Skeletal muscle satellite cell (primary cell): ENCODE measurements around the gene SCYL1.

ENCODE experiments used
- H3K27me3 ChIP-seq: 2 replicates; pipeline ENCODE4 v1.7.0; 2013; ENCODE audit warnings: low read length; ENCODE audit not compliant: control insufficient read depth, insufficient read depth
- H3K36me3 ChIP-seq: 2 replicates; pipeline ENCODE4 v1.7.0; 2013; ENCODE audit warnings: mild to moderate bottlenecking, control low read depth, low read length; ENCODE audit not compliant: insufficient read depth
- H3K4me1 ChIP-seq: 2 replicates; pipeline ENCODE4 v1.7.0; 2013; ENCODE audit warnings: low read length; ENCODE audit not compliant: control insufficient read depth, insufficient read depth
- H3K4me2 ChIP-seq: 2 replicates; pipeline ENCODE4 v1.7.0; 2013; ENCODE audit warnings: mild to moderate bottlenecking, low read length
- H3K4me3 ChIP-seq: 2 replicates; pipeline ENCODE4 v1.7.0; 2013; ENCODE audit warnings: low read length
- H3K9ac ChIP-seq: 2 replicates; pipeline ENCODE4 v1.7.0; 2013; ENCODE audit warnings: mild to moderate bottlenecking, low read depth, low read length, moderate library complexity
- H3K9me3 ChIP-seq: replicated peaks from 2 replicates; pipeline ENCODE4 v1.7.0; 2013; ENCODE audit warnings: mild to moderate bottlenecking, control low read depth, low read length

The SCYL1 gene

DNA sequence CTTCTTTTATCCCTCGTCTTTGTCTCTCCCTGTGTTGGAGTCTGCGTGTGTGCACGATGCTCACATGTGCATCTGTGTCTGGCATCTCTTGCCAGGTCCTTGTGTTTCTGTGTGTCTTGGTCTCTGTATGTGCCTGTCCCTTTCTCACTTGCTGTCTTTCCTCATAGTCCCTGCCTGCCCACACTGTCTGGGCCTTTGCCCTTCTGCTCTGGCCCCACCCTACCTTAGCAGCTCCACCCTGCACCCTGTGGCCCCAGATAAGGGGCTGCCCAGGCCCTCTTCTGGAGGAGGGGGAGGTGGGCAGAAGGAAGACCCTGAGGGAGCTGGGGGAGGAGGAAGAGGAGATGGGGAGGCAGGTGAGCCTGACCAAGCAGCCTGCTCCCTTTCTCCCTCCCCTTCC lies 53.8 kb downstream of the SCYL1 start:
- H3K36me3 ChIP-seq: peaks cover 40% of the 10 kb centered on the region
- no peaks in the 10 kb centered on the region for H3K27me3 ChIP-seq
- H3K4me2 ChIP-seq: no peak overlapping the region
- no peak overlapping the region for H3K4me3 ChIP-seq
- no peak overlapping the region for H3K9ac ChIP-seq
- peaks cover 38% of the 10 kb centered on the region for H3K4me1 ChIP-seq
- H3K9me3 ChIP-seq: no peaks in the 10 kb centered on the region

DNA sequence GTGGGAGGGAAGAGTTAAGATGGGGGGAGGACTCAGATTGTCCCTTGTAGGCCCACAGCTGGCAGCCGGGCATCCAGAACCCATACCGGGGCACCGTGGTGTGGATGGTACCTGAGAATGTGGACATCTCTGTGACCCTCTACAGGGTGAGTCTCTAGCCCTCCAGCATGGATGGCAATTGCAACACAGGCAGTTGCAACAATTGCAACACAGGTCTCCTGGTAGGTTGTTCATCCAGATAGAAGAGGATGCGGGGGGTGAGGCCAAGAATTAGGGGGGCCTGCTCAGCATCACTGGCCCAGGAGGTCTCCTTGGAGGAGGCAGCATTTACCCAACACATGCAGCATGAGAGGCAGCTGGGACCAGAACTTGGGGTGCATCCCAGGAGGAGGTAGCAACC lies 54.4 kb downstream of the SCYL1 start:
- H3K4me3 ChIP-seq: no peak overlapping the region
- no peak overlapping the region for H3K9ac ChIP-seq
- no peak overlapping the region for H3K4me2 ChIP-seq
- H3K9me3 ChIP-seq: no peaks in the 10 kb centered on the region
- no peaks in the 10 kb centered on the region for H3K27me3 ChIP-seq
- peaks cover 46% of the 10 kb centered on the region for H3K36me3 ChIP-seq
- H3K4me1 ChIP-seq: peaks cover 35% of the 10 kb centered on the region

DNA sequence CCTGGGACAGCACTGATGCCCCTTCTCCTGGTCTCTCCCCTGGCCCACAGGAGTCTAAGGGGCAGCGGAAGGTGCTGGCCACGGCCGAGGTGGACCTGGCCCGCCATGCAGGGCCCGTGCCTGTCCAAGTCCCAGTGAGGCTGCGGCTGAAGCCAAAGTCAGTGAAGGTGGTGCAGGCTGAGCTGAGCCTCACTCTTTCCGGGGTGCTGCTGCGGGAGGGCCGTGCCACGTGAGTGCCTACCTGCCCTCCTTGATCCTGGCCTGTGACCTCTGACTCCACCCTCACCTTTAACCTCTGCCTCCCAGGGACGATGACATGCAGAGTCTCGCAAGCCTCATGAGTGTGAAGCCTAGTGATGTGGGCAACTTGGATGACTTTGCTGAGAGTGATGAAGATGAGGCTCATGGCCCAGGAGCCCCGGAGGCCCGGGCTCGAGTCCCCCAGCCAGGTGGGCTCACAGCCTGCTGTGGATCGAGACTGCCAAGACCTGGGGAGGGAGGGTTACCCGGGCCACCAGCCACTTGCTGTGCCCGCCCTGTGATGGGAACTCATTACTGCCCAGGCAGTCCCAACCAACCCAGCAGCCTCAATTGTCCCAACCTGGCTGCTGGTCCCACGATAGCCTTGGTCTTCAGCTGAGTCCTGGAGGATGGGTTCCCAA lies 55.3 kb downstream of the SCYL1 start:
- Histone ChIP-seq H3K9ac (no peak overlapping the region), H3K4me2 (no peak overlapping the region), H3K27me3 (no peaks in the 10 kb centered on the region), H3K4me3 (no peak overlapping the region), H3K9me3 (no peaks in the 10 kb centered on the region), H3K4me1 (peaks cover 28% of the 10 kb centered on the region), H3K36me3 (peaks cover 51% of the 10 kb centered on the region)

DNA sequence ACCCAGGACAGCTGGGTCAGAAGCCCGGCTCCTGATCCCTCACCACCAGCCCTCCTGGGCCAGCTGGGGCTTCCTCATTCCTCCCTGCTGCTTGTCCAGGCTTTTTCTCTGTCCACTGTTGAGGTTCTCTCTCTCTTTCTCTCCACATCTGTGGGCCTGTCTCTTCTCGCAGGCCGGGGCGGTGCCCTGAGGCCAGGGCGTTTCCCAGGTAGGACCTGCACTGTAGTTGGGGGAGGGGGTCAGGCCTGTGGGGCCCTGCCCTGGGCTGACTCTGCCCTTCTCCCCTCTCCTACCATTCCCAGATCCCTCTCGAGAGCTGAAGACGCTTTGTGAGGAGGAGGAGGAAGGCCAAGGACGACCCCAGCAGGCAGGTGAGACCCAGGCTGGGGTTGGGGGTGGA lies 55.9 kb downstream of the SCYL1 start:
- Histone ChIP-seq H3K9me3 (no peaks in the 10 kb centered on the region), H3K9ac (no peak overlapping the region), H3K27me3 (no peaks in the 10 kb centered on the region), H3K4me2 (no peak overlapping the region), H3K4me1 (peaks cover 23% of the 10 kb centered on the region), H3K36me3 (peaks cover 56% of the 10 kb centered on the region), H3K4me3 (no peak overlapping the region)

DNA sequence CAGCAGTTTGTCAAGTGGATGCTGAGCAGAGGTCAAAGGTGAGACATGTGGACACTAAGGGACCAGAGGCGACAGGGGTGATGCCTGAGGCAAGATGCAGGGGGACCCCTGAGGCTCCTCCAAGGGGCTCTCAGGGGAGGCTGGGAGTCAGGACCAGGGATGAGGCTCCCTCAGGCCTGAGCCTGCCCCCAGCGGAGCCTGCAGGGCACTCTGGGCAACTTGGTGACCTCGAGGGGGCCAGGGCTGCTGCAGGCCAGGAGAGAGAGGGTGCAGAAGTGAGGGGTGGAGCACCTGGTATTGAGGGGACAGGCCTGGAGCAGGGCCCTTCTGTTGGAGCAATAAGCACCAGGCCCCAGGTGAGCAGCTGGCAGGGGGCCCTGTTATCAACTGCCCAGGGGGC lies 57.0 kb downstream of the SCYL1 start:
- Histone ChIP-seq H3K9ac (no peak overlapping the region), H3K9me3 (no peaks in the 10 kb centered on the region), H3K4me2 (no peak overlapping the region), H3K27me3 (no peaks in the 10 kb centered on the region), H3K4me3 (no peak overlapping the region), H3K4me1 (peaks cover 13% of the 10 kb centered on the region), H3K36me3 (peaks cover 65% of the 10 kb centered on the region)

DNA sequence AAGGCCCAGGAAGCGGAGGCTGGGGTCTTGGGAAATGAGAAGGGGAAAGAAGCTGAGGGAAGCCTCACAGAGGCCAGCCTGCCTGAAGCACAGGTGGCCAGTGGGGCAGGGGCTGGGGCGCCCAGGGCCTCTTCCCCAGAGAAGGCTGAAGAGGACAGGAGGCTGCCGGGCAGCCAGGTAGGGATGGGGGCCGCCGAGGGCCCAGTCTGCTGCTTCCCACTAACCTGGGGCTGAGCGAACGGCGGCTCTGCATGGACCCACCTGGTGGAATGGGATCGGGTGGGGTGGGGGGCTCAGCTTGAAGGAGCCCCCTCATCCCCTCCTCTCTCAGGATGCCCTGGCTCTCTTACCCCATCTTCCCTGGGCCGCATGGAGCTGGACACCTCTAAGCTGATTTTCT lies 58.7 kb downstream of the SCYL1 start:
- Histone ChIP-seq H3K9ac (no peak overlapping the region), H3K4me3 (no peak overlapping the region), H3K4me1 (peaks cover 12% of the 10 kb centered on the region), H3K36me3 (peaks cover 62% of the 10 kb centered on the region), H3K4me2 (no peak overlapping the region), H3K27me3 (no peaks in the 10 kb centered on the region), H3K9me3 (no peaks in the 10 kb centered on the region)

DNA sequence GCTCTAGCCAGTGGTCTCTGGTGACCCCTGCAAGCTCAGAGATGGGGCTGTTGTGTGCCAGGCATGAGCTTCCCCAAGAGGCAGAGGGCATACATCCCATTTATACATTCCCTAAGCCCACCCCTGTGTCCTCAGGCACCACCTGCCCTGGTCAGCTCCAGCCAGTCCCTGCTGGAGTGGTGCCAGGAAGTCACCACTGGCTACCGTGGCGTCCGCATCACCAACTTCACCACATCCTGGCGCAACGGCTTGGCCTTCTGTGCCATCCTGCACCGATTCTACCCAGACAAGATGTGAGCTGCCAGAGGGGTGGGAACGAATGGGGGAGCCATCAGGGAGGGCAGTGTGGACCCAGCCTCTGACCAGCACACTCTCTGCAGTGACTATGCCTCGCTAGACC lies 59.2 kb downstream of the SCYL1 start:
- no peak overlapping the region for H3K4me2 ChIP-seq
- H3K9ac ChIP-seq: no peak overlapping the region
- H3K4me3 ChIP-seq: no peak overlapping the region
- H3K27me3 ChIP-seq: no peaks in the 10 kb centered on the region
- H3K36me3 ChIP-seq: peaks cover 62% of the 10 kb centered on the region
- no peaks in the 10 kb centered on the region for H3K9me3 ChIP-seq
- peaks cover 12% of the 10 kb centered on the region for H3K4me1 ChIP-seq

DNA sequence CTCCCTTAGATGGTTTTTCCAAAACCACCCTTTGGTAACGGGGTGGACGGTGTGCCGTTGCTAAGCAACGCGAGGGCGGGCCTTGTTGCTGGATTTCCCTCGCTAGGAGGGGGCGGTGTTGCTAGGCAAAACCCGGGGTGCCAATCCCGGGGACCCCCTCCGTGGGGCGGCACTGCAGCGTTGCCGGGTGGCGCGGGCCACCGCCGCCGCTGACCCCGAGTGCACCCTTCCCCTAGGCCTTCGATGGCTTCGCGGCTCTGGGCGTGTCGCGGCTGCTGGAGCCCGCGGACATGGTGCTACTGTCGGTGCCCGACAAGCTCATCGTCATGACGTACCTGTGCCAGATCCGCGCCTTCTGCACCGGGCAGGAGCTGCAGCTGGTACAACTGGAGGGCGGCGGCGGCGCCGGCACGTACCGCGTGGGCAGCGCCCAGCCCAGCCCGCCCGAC lies 59.9 kb downstream of the SCYL1 start:
- Histone ChIP-seq H3K27me3 (no peaks in the 10 kb centered on the region), H3K9ac (no peak overlapping the region), H3K9me3 (no peaks in the 10 kb centered on the region), H3K36me3 (peaks cover 58% of the 10 kb centered on the region), H3K4me3 (no peak overlapping the region), H3K4me1 (peaks cover 12% of the 10 kb centered on the region), H3K4me2 (no peak overlapping the region)

DNA sequence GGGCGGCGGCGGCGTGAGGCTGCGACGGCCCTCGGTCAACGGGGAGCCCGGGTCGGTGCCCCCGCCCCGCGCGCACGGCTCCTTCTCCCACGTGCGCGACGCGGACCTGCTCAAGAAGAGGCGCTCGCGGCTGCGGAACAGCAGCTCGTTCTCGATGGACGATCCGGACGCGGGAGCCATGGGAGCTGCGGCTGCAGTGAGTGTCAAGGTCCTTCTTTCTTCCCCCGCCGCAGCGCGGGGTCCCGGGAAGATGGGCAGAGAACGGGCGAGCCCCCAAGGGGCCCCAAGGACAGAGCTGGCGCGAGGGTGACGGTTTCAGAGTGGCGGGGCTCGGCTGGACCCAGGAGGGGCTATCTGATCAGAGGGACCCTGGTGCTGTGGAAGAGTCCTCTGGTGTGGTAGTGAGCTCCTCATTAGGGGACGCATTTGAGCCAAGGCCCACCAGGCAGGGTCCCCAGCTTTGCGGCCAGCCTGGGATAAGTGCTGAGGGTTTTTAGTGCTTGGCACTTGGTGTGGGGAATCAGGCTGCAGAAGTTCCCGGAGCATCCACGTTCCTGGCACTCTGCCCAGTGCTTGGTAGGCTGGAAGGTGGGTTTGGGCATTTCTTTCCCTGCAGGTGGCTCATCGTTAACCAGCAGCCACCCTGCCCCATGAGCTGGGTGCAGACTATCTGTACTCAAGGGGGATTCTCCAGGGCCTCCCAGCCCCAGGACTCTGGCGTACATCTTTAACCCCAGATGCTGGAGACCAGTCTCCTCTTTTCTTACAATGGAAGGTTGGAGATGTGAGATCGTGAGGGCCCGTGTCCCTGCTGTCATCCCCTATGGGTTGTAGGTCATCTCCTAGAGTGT lies 60.7 kb downstream of the SCYL1 start:
- peaks cover 50% of the 10 kb centered on the region for H3K36me3 ChIP-seq

DNA sequence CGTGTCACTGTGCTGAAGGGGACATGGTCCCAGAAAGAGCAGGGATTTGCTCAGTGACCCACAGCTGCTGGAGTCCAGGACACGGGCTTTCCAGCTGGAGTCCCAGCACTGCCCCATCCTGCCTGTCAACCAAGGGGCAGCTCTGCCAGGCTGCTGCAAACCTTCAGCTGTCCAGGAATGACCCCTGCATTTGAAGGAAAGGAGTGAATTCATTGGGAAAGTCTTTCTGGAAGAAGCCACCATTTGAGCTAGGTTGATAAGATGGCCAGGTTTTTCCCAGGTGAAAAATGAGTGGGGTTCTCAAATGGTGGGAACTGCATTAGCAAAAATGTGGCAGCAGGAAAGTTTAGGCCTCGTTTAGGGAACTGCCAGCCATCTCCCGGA lies 61.4 kb downstream of the SCYL1 start:
- Histone ChIP-seq H3K4me3 (no peak overlapping the region), H3K4me2 (no peak overlapping the region), H3K9ac (no peak overlapping the region), H3K36me3 (peaks cover 44% of the 10 kb centered on the region), H3K4me1 (peaks cover 12% of the 10 kb centered on the region), H3K9me3 (no peaks in the 10 kb centered on the region), H3K27me3 (no peaks in the 10 kb centered on the region)

More for the DNA sequence above, 60.7 kb downstream of the SCYL1 start:
- Histone ChIP-seq H3K9me3 (no peaks in the 10 kb centered on the region), H3K27me3 (no peaks in the 10 kb centered on the region), H3K4me1 (peaks cover 12% of the 10 kb centered on the region), H3K9ac (no peak overlapping the region), H3K4me2 (no peak overlapping the region), H3K4me3 (no peak overlapping the region)

DNA sequence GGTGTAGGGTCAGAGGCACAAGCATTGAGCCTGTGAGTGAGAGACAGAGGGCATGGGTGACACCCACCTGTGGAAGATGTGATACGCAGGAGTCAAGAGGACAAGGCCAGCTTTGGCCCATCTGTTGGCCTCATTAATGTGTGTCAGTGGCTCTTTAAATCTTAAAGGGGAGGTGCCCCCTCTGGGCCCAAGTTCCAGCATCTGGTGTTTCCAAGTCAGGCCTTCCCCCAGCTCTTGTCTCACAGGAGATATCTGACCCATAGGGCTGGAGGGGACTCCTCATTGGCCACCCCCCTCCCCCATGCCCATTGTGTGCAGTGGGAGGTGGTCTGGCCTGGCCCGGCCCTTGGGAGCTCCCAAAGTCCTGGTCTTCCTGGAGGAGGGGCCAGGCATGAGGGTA lies 61.8 kb downstream of the SCYL1 start:
- no peaks in the 10 kb centered on the region for H3K27me3 ChIP-seq
- no peak overlapping the region for H3K9ac ChIP-seq
- no peak overlapping the region for H3K4me2 ChIP-seq
- peaks cover 12% of the 10 kb centered on the region for H3K4me1 ChIP-seq
- peaks cover 41% of the 10 kb centered on the region for H3K36me3 ChIP-seq
- no peak overlapping the region for H3K4me3 ChIP-seq
- no peaks in the 10 kb centered on the region for H3K9me3 ChIP-seq
